ENCODE results near the gene DIPK1B. TPM values are rescaled to one million over a fixed set of nuclear protein-coding genes. Genes with fewer than 3 reads are reported as not detected.
A peak's percentile ranks its signal among the peaks of the same experiment; 100 is the strongest.

The DIPK1B gene
- polyA plus RNA-seq (2013): 29.3 and 30.2 TPM in 2 replicates

GRCh38 chr9:136711751-136712689, at the start of gene DIPK1B:
Gene DIPK1B, plus strand, starts transcription at chr9:136712572. Its CDS starts 94 bp downstream, at chr9:136712666.
- H3K14ac ChIP-seq (ENCODE audit: low read length): peak within 1 kb of the TSS; percentile 95
- DNase-seq: peak in 1 of 2 donors; percentile 31
- H3K4ac ChIP-seq (ENCODE audit: low read depth, low read length): peak within 1 kb of the TSS; percentile 35
- H3K4me3 ChIP-seq (ENCODE audit: low read depth, low read length): peak within 1 kb of the TSS; percentile 81
- H3K9ac ChIP-seq (ENCODE audit: low read length): peak within 1 kb of the TSS; percentile 80
- H3K4me2 ChIP-seq (ENCODE audit: low read length): peak within 1 kb of the TSS; percentile 92
- H3K79me1 ChIP-seq (ENCODE audit: low read length): peaks cover 22% of the 10 kb centered on the region
- peaks cover 22 to 27% of the 10 kb centered on the region in 2 experiments for H3K4me1 ChIP-seq (ENCODE audit: control insufficient read depth in 1 of 2, insufficient read depth in 2 of 2, low read length in 2 of 2)
- H3K23ac ChIP-seq (ENCODE audit: low read length): no peak within 1 kb of the TSS
- peak within 1 kb of the TSS; percentile 92 for H2AK5ac ChIP-seq (ENCODE audit: low read length)
- peak within 1 kb of the TSS; percentile 40 for H4K12ac ChIP-seq (ENCODE audit: low read depth, low read length)
- H3K36me3 ChIP-seq (ENCODE audit: control insufficient read depth in 1 of 2, insufficient read depth in 2 of 2, low read length in 2 of 2): no peaks in the 10 kb centered on the region
- H2BK5ac ChIP-seq (ENCODE audit: low read depth, low read length, poor library complexity): peak within 1 kb of the TSS; percentile 43
- peaks cover 2% of the 10 kb centered on the region for H3K27me3 ChIP-seq (ENCODE audit: insufficient read depth, low read length)
- H4K91ac ChIP-seq (ENCODE audit: low read depth, low read length): peak within 1 kb of the TSS; percentile 90
- peak within 1 kb of the TSS; percentile 94 for H4K8ac ChIP-seq (ENCODE audit: low read depth, low read length)
- H2BK120ac ChIP-seq (ENCODE audit: insufficient read depth, low read length, poor library complexity): peak within 1 kb of the TSS; percentile 52
- no CpG with 5 or more reads among the region's 119 CpGs for WGBS (ENCODE audit: extremely low coverage, insufficient coverage, insufficient read length)
- peak within 1 kb of the TSS; percentile 13 for H3K27ac ChIP-seq (ENCODE audit: low read depth, low read length)
- H3K79me2 ChIP-seq (ENCODE audit: control insufficient read depth, insufficient read depth, low read length, poor library complexity): peaks cover 9% of the 10 kb centered on the region
- H2BK12ac ChIP-seq (ENCODE audit: low read length): peak within 1 kb of the TSS; percentile 68
- no peaks in the 10 kb centered on the region for H3K9me3 ChIP-seq (ENCODE audit: insufficient read depth, low read depth, low read length)
- H2AFZ ChIP-seq (ENCODE audit: insufficient read depth, low read length, poor library complexity): peak within 1 kb of the TSS; percentile 62
- H3K18ac ChIP-seq (ENCODE audit: low read length): peak within 1 kb of the TSS; percentile 89

GRCh38 chr9:136662656-136663581, 49.5 kb upstream of the DIPK1B start, which contains the start of gene EGFL7:
Gene EGFL7, plus strand, starts transcription at chr9:136662916. Its CDS starts 5,367 bp downstream, at chr9:136668283.
- H3K23ac ChIP-seq (ENCODE audit: low read length): no peak within 1 kb of the TSS
- no peak within 1 kb of the TSS for H3K4me2 ChIP-seq (ENCODE audit: low read length)
- H3K36me3 ChIP-seq (ENCODE audit: control insufficient read depth in 1 of 2, insufficient read depth in 2 of 2, low read length in 2 of 2): no peaks in the 10 kb centered on the region
- no peak within 1 kb of the TSS for H2BK5ac ChIP-seq (ENCODE audit: low read depth, low read length, poor library complexity)
- no peak within 1 kb of the TSS for H3K9ac ChIP-seq (ENCODE audit: low read length)
- H3K18ac ChIP-seq (ENCODE audit: low read length): no peak within 1 kb of the TSS
- H3K4me1 ChIP-seq (ENCODE audit: control insufficient read depth in 1 of 2, insufficient read depth in 2 of 2, low read length in 2 of 2): peaks cover 3 to 5% of the 10 kb centered on the region in 2 experiments
- H3K14ac ChIP-seq (ENCODE audit: low read length): no peak within 1 kb of the TSS
- no peak within 1 kb of the TSS for H2AFZ ChIP-seq (ENCODE audit: insufficient read depth, low read length, poor library complexity)
- peak within 1 kb of the TSS; percentile 7 for H3K4me3 ChIP-seq (ENCODE audit: low read depth, low read length)
- H3K9me3 ChIP-seq (ENCODE audit: insufficient read depth, low read depth, low read length): peaks cover 2% of the 10 kb centered on the region
- no CpG with 5 or more reads among the region's 38 CpGs for WGBS (ENCODE audit: extremely low coverage, insufficient coverage, insufficient read length)
- no peak within 1 kb of the TSS for H4K8ac ChIP-seq (ENCODE audit: low read depth, low read length)
- peak within 1 kb of the TSS; percentile 23 for H4K91ac ChIP-seq (ENCODE audit: low read depth, low read length)
- no peak within 1 kb of the TSS for H2BK12ac ChIP-seq (ENCODE audit: low read length)
- H3K27me3 ChIP-seq (ENCODE audit: insufficient read depth, low read length): peaks cover 5% of the 10 kb centered on the region
- no peak within 1 kb of the TSS for H3K27ac ChIP-seq (ENCODE audit: low read depth, low read length)
- no peak for DNase-seq
- no peak within 1 kb of the TSS for H4K12ac ChIP-seq (ENCODE audit: low read depth, low read length)
- no peak within 1 kb of the TSS for H2BK120ac ChIP-seq (ENCODE audit: insufficient read depth, low read length, poor library complexity)
- H2AK5ac ChIP-seq (ENCODE audit: low read length): no peak within 1 kb of the TSS
- peaks cover 3% of the 10 kb centered on the region for H3K79me1 ChIP-seq (ENCODE audit: low read length)
- H3K4ac ChIP-seq (ENCODE audit: low read depth, low read length): no peak within 1 kb of the TSS
- no peaks in the 10 kb centered on the region for H3K79me2 ChIP-seq (ENCODE audit: control insufficient read depth, insufficient read depth, low read length, poor library complexity)

GRCh38 chr9:136664000-136664915, 48.1 kb upstream of the DIPK1B start:
- H4K8ac ChIP-seq (ENCODE audit: low read depth, low read length): no peak overlapping the region
- no peaks in the 10 kb centered on the region for H3K79me2 ChIP-seq (ENCODE audit: control insufficient read depth, insufficient read depth, low read length, poor library complexity)
- H2AFZ ChIP-seq (ENCODE audit: insufficient read depth, low read length, poor library complexity): no peak overlapping the region
- no peak overlapping the region for H2BK12ac ChIP-seq (ENCODE audit: low read length)
- H4K91ac ChIP-seq (ENCODE audit: low read depth, low read length): peak overlapping the region; percentile 42
- peaks cover 5% of the 10 kb centered on the region for H3K27me3 ChIP-seq (ENCODE audit: insufficient read depth, low read length)
- no peak overlapping the region for H3K9ac ChIP-seq (ENCODE audit: low read length)
- H3K14ac ChIP-seq (ENCODE audit: low read length): no peak overlapping the region
- H2AK5ac ChIP-seq (ENCODE audit: low read length): no peak overlapping the region
- H2BK120ac ChIP-seq (ENCODE audit: insufficient read depth, low read length, poor library complexity): no peak overlapping the region
- H3K4me1 ChIP-seq (ENCODE audit: control insufficient read depth in 1 of 2, insufficient read depth in 2 of 2, low read length in 2 of 2): peaks cover 3 to 5% of the 10 kb centered on the region in 2 experiments
- no peak overlapping the region for H3K27ac ChIP-seq (ENCODE audit: low read depth, low read length)
- no peak overlapping the region for H3K4me2 ChIP-seq (ENCODE audit: low read length)
- WGBS (ENCODE audit: extremely low coverage, insufficient coverage, insufficient read length): no CpG with 5 or more reads among the region's 27 CpGs
- H3K4ac ChIP-seq (ENCODE audit: low read depth, low read length): no peak overlapping the region
- no peak overlapping the region for H2BK5ac ChIP-seq (ENCODE audit: low read depth, low read length, poor library complexity)
- H3K23ac ChIP-seq (ENCODE audit: low read length): no peak overlapping the region
- H4K12ac ChIP-seq (ENCODE audit: low read depth, low read length): no peak overlapping the region
- no peak for DNase-seq
- H3K36me3 ChIP-seq (ENCODE audit: control insufficient read depth in 1 of 2, insufficient read depth in 2 of 2, low read length in 2 of 2): no peaks in the 10 kb centered on the region
- no peak overlapping the region for H3K4me3 ChIP-seq (ENCODE audit: low read depth, low read length)
- no peaks in the 10 kb centered on the region for H3K9me3 ChIP-seq (ENCODE audit: insufficient read depth, low read depth, low read length)
- peaks cover 3% of the 10 kb centered on the region for H3K79me1 ChIP-seq (ENCODE audit: low read length)
- no peak overlapping the region for H3K18ac ChIP-seq (ENCODE audit: low read length)

Data from trophoblast cell (in vitro differentiated cells and primary cell).